Stomach (tissue), 4 donors: ENCODE results near the gene LRMDA.

ENCODE experiments used
- CTCF ChIP-seq, 7 experiments: fragments of 450-650 bp in 4 of 7; fragments of 200-600 bp in 3 of 7; sonication (generic) in 3 of 7; IDR thresholded peaks; one replicate each; pipeline ENCODE4 v1.5.1; 2016 to 2019; ENCODE audit warnings: antibody characterized with exemption in 7 of 7, control low read depth in 2 of 7, mild to moderate bottlenecking in 1 of 7
- POLR2A ChIP-seq, 4 donors: fragments of 450-650 bp; IDR thresholded peaks; one replicate each; pipeline ENCODE4 v1.6.1; 2016; ENCODE audit warnings: antibody characterized with exemption in 4 of 4, control low read depth in 2 of 4, mild to moderate bottlenecking in 1 of 4, moderate library complexity in 1 of 4
- POLR2AphosphoS5 ChIP-seq, 3 donors: sonication (generic); formaldehyde crosslinking; IDR thresholded peaks; one replicate each; pipeline ENCODE4 v1.6.1; 2016; ENCODE audit warnings: antibody characterized with exemption in 3 of 3

- TF ChIP-seq POLR2AphosphoS5 (IDR thresholded peaks at IDR 0.05) = no peak
- TF ChIP-seq CTCF (IDR thresholded peaks at IDR 0.05) = no peak
- TF ChIP-seq POLR2A (IDR thresholded peaks at IDR 0.05) = no peak
These were observed 209.0 kb downstream of the LRMDA start for GRCh38 chr10:75640381-75640780.
